Fibroblast of peridontal ligament (primary cell): Measurements from ENCODE around the gene COMMD10.

Experiments used
- DNase-seq: peaks from one replicate; pipeline ENCODE4 v3.0.0-alpha.2; 2010; ENCODE audit errors: extremely low read depth

COMMD10 gene

DNA sequence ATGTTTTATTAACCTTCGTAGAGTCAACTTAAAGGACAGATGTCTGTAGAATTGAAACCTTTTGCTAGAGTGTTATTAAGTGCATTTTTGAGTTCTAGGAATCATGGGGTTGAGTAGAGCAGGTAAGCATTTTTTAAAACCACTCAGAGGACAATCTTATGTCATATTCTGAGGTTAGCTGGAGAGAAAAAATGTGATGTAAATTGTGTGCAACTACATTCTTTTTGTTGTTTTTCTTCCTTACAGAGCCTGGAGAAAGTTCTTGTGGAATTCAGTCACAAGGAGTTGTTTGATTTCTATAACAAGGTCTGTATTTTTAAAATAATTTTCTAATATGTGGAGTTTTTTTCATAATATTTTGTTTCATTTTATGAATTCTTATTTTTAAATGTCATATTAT lies 206.4 kb downstream of the COMMD10 start:
- peak; percentile 13 for DNase-seq

DNA sequence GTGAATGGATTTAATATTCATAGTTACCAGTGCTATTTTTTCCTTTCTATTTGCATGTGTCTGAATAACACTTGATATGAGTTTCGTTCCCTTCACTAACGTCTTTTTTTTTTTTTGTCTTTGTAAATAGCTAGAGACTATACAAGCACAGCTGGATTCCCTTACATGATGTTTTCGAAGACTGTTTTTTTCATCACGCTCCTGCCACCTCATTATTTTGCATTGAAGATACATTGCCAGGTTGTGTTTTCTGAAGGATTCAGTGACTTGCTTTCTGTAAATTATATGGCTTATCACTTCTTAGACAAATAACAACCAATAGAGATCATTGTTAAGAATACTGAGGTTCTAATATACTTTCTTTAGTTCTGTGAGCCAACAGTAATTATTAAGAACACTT lies 207.5 kb downstream of the COMMD10 start:
- DNase-seq, result no peak

DNA sequence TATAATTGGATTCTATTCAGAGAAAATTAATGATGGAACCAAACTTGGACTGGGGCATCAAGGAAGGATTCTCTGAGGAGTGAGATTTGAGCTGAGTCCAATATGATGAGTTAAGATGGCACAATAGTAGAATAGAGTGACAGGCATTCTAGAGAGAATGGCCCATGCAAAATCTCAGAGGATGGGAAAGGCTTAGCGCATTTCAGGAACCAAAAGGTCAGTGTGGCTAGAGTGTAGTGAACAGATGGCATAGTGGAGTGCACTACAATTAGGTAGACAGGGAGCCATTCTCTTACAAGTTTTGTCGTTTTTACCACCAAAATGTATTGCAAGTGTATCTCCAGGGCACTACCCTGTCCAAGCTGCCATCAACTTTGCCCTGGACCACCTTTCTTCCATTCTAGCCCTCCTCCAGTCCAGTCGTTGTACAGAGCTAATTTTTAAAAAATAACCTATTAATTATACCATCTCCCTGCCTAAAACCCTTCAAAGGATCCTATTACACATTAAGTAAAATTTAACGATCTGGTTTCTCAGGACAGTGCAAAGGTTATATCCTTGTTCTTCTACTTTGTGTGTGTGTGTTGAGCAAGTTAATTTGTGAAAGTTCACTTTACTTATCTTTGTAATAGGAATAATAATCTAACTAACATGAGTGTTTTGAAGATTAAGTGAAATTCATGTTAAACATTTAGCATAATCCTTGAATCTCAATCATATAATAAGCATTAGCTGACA lies 211.7 kb downstream of the COMMD10 start:
- DNase-seq, result no peak

DNA sequence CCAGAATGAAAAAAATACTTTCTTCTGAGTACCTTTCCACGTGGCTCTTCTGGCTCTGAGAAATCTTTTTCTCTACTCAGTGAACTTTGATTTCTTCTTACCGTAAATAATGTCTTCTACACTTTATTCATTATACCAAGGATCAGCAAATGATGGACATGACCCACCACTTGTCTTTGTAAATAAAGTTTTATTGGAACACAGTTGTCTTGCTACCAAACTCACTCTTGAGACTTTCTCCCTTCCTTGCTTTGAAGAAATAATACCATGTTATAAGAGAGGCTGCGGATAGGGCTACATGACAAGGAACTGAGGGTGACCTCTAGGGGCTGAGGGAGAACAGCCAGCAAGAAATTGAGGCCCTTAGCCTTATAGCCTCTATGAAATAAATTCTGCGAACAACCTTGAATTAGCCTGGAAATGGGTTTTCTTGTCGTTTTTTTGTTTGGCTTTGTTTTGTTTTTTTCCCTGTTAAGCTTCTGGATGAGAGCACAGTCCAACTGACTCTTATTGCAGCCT lies 212.5 kb downstream of the COMMD10 start:
- DNase-seq, result no peak

DNA sequence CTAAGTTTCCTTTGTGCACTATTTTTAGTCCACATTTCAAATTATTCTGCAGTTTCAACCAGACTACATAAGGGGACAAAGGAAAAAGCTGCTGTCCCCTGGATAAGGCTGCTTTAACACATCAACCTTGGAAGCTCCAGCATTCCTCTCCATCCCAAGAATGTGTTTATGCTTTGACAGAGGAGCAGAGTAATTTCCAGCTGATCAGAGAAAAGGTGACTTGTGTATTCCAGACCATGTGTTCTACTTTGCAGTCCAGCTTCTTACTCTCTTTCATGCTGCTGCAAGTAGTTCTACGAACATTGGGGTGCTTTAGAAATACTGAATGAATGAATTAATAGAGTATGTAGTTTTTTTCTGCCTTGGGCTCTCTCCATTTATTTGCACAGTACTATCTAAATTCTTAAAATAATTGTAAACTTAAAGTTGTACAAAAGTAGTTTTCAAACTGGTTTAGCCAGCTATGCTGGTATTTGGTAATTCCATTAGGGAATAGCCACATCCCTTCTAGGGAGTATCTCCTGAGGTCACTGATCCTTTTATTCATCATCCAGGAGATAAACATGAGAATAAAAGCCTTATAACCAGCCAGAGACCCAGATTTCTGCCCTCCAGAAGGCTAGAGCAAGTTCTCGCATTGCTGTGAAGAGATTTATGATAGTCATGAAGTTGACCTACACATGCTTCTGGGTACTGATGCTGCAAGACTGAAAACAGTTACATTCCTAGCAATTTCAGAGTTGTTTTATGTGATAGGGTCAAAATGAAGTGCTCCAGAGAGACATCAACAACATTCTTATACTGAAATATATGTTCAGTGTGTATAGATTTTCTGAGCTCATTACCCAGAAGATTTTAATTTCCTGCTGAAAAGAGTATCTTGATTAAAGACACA lies 215.2 kb downstream of the COMMD10 start:
- no peak for DNase-seq

DNA sequence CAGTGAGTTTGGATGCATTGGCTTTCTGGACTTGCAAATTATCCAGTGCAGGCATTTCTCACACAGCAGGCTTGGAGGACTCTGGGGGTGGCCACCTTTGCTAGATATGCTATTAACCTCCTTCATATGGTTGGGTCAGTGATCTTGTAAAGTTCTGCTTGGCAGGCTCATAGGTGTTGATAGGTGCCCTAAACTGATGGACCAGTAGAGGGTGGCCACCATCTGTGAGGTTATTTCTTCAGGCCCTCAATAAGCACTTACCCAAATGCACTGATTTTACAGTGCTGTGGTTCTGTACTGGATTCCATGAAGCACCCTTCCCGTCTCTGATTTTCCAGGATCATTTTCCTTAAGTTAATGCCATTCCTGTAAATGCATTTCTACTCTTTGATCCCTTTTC lies 216.3 kb downstream of the COMMD10 start:
- DNase-seq, result no peak

DNA sequence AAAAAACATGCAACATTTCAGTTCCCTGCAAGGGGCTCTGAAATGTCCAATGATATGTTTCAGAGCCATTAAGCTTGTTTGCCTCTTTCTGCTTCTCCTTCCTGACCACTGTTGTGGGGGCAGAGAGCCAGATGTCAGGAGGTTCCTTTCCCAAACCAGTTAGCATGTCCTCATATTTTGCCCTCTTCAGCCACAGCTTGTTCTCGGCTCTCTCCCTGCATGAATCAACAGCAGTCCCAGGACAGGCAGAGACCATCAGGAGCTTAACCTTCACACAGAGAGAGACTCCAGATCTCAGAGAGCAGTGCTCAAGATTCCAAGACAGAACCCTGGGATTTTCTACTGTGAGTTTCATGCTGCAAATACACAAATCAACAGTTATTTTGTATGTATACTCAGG lies 218.5 kb downstream of the COMMD10 start:
- DNase-seq, result no peak

DNA sequence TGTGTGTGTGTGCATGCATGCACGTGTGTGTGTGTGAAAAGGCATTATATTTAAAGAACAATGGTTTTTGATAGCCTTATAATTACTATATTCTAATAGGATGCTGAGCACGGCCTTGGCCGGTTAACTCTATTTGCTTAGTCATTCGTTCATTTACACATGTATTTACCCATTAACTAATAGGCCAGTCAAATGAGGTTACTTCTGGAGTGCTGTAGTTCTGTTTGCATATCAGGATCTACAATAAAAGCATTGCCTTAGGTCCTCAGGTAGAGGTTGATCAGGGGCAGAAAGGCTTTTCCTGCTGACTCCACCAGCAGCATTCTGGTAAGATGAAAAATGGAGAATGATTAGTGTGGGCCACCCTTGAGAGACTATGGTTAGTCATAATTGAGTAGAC lies 219.0 kb downstream of the COMMD10 start:
- DNase-seq, result no peak

DNA sequence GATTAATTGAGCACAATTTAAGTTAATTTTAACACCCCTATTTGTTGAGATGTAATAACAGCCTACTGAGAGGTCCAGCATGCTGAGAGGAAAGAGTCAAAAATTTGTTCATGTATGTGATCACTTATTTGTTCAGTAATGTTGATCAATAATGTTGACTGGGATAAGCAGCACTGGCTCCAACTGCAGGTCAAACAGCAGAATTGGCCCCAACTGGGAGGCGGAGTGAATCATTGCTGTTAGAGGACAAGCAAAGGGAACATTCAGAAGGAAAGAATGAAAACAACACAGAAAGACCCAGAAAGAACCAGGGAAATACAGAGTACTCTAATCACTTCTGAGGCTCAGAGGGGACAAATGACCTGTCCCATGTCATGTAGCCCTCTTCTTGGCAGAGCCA lies 221.1 kb downstream of the COMMD10 start:
- no peak for DNase-seq

DNA sequence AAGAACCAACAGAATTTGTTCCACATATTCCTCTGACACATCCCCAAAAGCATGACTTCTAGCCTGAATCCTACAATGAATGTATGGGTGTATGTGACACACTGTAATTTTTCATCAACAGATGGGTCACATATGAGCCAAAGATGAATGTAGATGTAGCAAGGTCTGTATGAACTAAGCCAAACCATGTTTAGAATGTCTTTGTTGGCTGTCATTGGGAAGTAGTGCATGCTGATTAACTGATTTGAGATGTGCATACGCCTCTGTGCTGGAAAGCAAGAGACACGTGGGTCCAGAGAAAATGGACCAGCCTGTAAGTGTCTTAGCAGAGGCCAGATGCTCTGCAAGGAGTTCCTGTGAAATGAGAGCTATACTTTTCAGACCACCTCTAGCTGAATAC lies 222.0 kb downstream of the COMMD10 start:
- DNase-seq, result no peak

DNA sequence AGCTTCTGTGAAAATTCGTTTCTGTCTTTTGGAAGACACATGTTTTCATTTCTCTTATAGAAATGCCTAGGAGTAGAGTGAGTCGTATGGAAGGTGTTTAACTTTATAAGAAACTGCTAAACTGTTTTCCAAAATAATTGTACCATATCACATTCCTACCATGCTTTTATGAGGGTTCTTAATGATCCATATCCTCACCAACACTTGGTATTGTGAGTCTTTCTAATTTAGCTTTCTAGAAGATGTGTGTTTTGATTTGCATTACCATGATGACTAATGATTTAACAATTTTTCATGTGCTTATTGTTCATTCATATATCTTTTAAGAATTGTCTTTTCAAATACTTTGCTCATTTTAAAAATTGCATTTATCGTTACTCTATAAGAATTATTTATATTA lies 223.6 kb downstream of the COMMD10 start:
- no peak for DNase-seq

DNA sequence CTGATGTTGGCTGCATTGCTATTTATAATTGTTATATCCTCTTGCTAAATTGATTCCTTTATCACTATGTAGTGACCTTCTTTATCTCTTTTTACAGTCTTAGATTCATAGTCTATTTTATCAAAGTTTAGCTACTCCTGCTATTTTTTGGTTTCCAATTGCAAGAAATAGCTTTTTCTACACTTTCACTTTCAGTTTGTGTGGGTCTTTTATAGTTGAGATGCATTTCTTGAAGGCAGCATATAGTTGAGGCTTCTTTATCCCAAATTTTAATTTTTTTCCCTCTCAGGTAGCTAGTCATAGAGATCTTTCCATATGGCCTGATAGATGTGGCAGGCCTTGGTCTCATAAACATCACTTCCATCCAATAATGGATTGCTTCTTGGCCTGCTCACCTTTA lies 228.5 kb downstream of the COMMD10 start:
- DNase-seq, result peak; percentile 29

DNA sequence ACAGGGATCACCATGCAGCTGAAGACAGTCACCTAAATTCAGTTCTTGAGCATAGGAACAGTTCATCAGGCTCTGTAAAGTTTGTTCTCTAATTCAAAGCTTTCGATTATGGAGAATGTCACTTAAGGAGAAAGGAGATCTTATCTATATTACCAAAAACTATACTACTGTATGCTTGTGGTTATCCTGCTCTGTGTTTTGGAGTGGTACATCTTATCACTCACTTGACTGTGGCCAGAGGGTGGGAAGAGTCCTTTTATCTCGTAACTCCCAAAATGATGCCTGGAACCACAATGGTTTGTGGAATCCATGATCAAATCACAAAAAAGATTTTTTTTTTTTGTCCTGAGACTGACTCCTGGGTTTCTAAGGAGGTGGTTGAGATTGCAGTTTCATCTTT lies 230.7 kb downstream of the COMMD10 start:
- DNase-seq, result no peak

DNA sequence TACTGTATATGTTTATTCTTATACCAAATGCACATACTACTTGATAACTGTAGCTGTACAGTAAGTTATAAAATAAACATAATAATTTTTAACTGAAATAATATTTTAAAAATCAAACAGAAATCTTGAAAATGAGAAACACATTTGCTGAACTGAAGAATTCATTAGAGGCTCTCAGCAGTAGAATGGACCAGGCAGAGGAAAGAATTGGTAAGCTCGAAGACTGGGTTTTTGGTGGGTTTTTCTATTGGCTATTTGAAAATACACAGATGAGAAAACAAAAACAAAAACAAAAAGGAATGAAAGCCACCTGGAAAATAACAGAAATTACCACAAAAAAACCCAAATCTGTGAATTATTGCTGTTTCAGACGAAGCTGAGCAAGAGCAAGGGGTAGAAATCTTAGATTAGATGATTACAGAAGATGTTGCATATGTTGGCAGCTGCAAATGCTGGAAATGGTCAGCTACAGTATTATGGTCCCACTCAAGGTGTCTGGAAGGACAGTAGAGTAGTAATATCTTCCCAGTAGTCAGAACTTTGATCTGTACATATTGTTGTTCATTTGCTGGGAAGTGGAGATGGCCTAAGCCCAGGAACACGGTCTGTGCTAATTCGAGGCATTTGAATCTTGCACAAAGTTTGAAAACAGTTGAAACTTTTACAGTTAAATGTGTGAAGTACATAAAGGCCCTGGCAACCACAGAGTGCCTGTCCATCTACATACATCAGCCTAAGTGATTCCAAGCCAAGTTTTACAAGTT lies 233.4 kb downstream of the COMMD10 start:
- no peak for DNase-seq

DNA sequence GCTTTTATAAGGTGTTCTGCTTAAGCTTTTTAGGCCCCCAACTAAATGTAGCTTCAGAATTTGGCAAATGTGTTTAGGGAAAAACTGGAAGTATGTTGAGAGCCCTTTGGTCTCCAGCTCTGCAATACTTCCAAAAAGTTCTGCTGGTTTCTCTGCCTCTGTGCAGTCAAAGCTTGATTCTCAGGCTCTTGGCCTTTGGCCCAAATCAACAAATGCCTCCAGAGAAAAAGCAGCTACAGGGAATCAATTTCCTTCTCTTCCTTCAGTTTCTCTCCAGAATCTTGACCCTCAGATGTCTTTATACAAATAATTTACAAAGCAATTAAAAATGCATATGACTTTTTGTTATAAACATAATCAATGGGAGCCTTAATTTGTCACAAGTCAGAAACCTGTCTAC lies 235.7 kb downstream of the COMMD10 start:
- DNase-seq, result peak; percentile 63

DNA sequence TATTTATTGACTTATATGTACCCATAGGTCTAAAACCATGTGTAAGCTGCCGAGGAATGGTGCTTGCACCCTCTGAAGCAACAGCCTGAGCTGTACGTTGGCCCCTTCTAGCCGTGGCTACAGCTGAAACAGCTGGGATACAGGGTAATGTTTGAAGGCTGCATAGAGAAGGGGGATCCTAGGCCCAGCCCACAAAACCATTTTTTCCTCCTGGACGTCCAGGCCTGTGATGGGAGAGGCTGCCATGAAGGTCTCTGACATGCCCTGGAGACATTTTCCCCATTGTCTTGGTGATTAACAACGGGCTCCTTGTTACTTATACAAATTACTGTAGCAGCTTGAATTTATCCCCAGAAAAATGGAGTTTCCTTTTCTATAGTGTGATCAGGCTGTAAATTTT lies 244.7 kb downstream of the COMMD10 start:
- no peak for DNase-seq

DNA sequence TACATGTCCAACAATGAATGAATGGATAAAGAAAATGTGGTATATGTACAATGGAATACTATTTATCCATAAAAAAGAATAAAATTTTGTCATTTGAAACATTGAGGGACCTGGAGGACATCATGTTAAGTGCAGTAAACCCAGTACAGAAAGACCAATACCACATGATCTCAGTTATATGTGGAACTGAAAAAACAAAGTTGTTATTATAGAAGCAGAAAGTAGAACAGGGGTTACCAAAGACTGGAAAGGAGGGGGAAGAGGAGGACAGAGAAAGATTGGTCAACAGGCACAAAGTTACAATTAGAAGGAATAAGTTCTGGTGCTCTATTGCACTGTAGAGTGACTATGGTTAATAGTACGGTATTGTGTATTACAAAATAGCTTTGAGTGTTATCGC lies 256.0 kb downstream of the COMMD10 start:
- no peak for DNase-seq
